Sigmoid colon (tissue), 4 donors: ENCODE results near the gene ZNF473.
"Not testable (repeated sequence)": the region's sequence is repeated elsewhere in the genome, so short reads cannot be mapped to it uniquely, and the experiment has no call there.

Source experiments
- POLR2A ChIP-seq, 2 donors: fragments of 450-650 bp; IDR thresholded peaks; one replicate each; pipeline ENCODE4 v1.6.1; 2016; ENCODE audit warnings: antibody characterized with exemption in 2 of 2, mild to moderate bottlenecking in 2 of 2, moderate library complexity in 2 of 2
- POLR2AphosphoS5 ChIP-seq, 4 donors: sonication (generic); formaldehyde crosslinking; IDR thresholded peaks; one replicate each; pipeline ENCODE4 v1.6.1; 2017; ENCODE audit warnings: antibody characterized with exemption in 4 of 4
- TF ChIP-seq, protein P1 (sequence below), 4 experiments: fragments of 450-650 bp in 3 of 4; fragments of 200-600 bp in 1 of 4; IDR thresholded peaks; one replicate each; pipeline ENCODE4 v1.5.1; 2016 to 2019; ENCODE audit warnings: antibody characterized with exemption in 4 of 4, mild to moderate bottlenecking in 3 of 4, moderate library complexity in 2 of 4

DNA sequence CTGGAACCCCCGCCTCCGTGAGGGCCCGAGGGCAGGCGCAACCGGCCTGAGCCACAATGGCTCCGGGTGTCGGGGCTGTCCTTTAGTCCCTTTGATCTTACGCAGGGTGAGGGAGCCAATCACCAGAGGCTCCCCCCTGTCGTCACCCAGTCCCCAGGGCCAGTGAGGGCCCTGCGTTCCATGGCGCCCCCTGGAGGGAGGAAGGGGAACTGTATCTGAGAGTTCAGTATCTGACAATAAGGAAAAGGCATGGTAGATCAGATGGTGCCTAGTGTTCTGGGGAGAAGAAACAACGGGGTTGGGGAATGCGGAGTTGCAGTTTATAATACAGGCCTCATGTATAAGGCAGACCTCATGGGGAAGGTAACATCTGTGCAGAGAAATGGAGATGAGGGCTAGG, 75.1 kb downstream of the ZNF473 start:
- TF ChIP-seq, protein P1, sequence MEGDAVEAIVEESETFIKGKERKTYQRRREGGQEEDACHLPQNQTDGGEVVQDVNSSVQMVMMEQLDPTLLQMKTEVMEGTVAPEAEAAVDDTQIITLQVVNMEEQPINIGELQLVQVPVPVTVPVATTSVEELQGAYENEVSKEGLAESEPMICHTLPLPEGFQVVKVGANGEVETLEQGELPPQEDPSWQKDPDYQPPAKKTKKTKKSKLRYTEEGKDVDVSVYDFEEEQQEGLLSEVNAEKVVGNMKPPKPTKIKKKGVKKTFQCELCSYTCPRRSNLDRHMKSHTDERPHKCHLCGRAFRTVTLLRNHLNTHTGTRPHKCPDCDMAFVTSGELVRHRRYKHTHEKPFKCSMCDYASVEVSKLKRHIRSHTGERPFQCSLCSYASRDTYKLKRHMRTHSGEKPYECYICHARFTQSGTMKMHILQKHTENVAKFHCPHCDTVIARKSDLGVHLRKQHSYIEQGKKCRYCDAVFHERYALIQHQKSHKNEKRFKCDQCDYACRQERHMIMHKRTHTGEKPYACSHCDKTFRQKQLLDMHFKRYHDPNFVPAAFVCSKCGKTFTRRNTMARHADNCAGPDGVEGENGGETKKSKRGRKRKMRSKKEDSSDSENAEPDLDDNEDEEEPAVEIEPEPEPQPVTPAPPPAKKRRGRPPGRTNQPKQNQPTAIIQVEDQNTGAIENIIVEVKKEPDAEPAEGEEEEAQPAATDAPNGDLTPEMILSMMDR (IDR thresholded peaks at IDR 0.05) = not testable (repeated sequence)
- not testable (repeated sequence) for TF ChIP-seq POLR2A, POLR2AphosphoS5 (IDR thresholded peaks at IDR 0.05)
